Sciatic nerve (tissue), 2 donors: ENCODE data around the gene KRTAP5-6. TPM values are rescaled to one million over a fixed set of nuclear protein-coding genes. Genes with fewer than 3 reads are reported as not detected.

Experiments used
- ATAC-seq: fragments of 200-7000 bp; cut with Tn5 transposase; one replicate; pipeline ENCODE4 v1.9.1; 2020; ENCODE audit warnings: mild to moderate bottlenecking, moderate library complexity
- DNase-seq: peaks from one replicate; pipeline ENCODE4 v3.0.0-alpha.2; 2020; ENCODE audit warnings: low spot score
- intact Hi-C: fragments of 100-400 bp; cut with DNase I; formaldehyde crosslinking; loops from one replicate; pipeline ENCODE4 v1.14.2; 2022
- total RNA-seq: library from RNA; stranded (reverse); fragmentation: NEBNext Ultra II Directional; extraction: Animal tissue kit (Norgen Biotek cat#: 25700); gene quantifications from one replicate; pipeline ENCODE4 v1.2.1, GENCODE V29; 2021
- donor health status: DM: no; HTN: no; CAD: no.
- donor health status: DM: no; HTN: no; CAD: no.

Gene KRTAP5-6
- not detected for total RNA-seq

GRCh38 chr11:1696608-1697570 is at the start of gene KRTAP5-6:
Gene KRTAP5-6 (plus strand): TSS chr11:1697195. CDS start chr11:1697246, 51 bp downstream.
- DNase-seq (no peak), ATAC-seq (no peak)
- intact Hi-C loops, result no loop called here

DNA sequence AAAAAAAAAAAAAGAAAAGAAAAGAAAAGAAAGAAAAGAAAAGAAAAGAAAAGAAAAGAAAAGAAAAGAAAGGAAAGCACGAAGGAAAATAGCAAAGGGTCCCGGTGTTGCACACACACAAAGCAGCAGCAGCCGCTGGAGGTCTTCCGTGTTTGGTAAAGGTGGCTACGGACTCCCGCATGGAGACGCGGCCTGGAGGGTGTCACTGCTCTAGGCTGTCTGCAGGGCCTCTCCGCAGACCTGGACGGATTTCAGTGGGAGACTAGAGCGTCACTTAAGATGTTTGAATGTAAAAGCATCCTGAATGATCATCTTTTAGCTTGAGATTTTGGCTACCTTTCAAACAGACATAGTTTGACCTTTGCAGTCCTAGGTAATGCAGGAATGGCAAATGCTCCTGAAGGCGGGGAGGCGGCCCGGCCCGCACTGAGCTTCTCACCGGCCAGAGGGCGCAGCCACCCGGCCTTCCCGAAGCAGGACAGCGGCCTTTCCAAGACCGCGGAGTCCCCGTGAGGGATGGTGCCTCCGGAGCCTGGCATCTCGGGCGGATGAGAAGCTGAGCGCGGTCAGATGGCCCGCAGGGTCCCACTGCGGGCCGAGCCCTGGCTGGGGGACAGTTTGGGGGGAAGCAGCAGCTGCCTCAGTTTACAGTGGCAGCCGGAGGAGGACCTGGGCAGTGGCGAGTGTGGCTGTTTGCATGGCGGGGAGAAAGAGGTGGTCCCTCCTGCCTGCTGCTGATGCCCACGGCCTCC is 48.9 kb upstream of the KRTAP5-6 start:
- no peak for ATAC-seq
- intact Hi-C loops, result no loop called here
- DNase-seq, result no peak

DNA sequence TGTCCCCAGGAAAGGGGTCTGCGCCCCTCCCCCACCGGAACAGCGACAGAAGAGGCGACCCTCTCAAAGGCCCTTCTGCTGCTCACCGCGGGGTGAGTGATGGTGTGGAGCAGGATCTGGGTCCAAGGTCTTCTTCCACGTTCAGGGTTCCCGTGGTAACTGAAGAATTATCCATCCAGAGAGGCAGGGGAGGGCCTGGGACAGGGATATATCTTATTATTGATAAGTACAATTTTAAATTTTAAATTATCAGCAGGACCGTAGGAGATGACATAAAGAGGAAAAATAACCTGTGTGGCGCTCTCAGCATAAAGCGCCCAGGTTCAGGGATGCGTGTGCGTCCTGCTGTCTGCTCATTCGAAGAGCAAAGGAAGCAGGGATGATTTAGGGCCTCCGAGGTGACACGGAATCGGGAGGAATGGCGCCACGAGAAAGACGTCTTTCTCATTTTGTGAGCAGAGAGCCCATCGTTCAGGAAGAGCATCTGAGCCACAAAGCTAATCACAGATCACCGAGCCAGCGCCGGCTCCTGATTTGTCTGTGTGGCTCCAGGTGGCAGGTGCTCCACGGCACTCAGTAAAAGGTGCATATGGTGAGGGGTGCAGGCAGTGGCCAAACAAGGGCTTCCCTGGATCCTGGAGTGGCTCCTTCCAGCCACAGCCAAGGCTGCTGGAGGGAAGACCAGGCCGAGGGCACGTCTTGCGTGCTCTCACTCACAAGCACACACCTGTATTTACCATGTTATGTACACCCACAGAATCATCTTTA is 48.2 kb upstream of the KRTAP5-6 start:
- DNase-seq (no peak), ATAC-seq (no peak)
- intact Hi-C loops, result no loop called here

DNA sequence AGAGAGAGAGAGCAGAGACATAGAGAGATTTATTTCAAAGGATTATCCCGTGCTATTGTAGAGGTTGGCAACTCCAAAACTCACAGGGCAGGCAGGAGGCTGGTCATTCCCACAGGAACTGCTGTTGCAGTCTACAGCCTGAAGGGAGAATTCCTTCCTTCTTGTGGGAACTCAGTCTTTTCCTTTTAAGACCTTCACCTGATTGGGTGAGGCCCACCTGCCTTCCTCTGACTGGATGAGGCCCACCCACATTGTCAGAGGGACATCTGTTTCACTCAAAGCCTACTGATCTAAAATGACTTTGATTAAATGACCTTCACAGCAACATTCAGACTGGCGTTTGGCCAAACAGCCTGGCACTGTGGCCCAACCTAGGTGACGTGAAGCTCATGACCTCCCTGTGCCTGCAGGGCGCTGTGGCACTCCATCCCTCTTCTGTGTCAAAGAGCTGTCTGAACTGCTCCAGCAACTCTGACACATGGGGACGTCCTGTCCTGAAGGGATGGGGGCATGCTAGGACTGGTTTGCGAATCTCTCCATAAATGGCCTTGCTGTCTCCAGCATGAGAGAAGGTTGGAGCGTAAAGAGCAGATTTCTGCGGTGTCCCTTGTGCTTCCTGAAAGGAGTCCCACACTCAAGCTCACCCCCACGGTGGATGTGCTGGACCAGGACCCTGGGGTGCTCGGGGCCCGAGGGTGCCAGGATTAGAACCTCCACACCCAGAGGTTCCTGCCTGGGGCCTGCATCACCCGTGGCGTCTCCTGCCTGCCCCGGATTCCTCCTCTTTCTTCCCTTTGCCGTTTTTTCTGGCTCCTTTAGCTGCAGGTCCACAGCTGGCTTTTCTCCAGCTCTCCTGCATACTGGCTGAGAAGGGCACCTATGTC is 46.7 kb upstream of the KRTAP5-6 start:
- DNase-seq (peak; percentile 37), ATAC-seq (no peak)
- intact Hi-C loops, result loop anchor here (5.0 kb wide), 2 partner anchors 42 to 182 kb away; partner anchors contain the start of gene SYT8

GRCh38 chr11:1650918-1651262 is 46.1 kb upstream of the KRTAP5-6 start:
- intact Hi-C loops, result loop anchor here (5.0 kb wide), 2 partner anchors 41 to 181 kb away; partner anchors contain the start of gene SYT8
- peak; percentile 21 for DNase-seq
- no peak for ATAC-seq

DNA sequence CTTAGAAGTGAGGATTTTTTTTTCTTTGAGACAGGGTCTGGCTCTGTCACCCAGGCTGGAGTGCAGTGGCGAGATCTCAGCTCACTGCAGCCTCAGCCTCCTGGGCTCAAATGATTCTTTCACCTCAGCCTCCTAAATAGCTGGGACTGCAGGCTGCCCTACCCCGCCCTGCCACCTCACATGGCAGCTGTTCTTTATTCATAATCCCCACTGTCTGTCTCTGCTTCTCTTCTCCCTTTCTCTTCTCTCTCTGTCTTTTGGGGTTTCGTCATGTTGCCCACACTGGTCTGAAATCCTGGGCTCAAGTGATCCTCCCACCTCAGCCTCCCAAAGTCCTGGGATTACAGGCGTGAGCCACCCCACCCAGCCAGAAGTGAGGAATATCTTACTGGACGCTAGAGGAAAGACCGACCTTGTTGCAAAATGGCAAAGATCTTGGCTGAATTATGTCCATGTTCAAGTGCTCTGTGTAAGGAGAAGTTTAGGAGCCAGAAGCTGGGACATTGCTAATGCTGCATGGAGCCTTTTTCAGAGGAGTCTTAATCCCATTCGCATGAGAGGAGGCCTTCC is 45.5 kb upstream of the KRTAP5-6 start:
- DNase-seq, result peak; percentile 5
- no peak for ATAC-seq
- intact Hi-C loops, result loop anchor here (5.0 kb wide), 2 partner anchors 41 to 181 kb away; partner anchors contain the start of gene SYT8

DNA sequence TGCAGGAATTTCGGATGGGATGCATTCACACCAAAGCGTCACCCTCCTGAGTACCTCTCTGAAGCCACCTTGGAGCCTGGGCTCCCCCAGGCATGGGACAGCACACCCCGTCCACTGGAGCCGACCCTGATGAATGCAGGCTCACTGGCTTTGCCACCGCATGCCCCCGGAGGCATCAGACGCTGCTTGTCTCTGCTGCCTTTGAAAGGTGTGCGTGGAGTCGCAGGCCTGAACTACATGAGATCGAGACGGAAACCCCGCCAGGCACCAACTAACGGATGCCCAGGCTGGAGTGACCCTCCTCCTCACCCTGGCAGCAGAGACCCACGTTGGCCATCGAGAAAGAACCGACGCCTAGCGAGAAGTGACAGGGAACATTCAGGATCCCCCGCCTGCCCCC is 45.0 kb upstream of the KRTAP5-6 start:
- ATAC-seq (no peak), DNase-seq (peak; percentile 56)
- intact Hi-C loops, result loop anchor here (5.0 kb wide), 2 partner anchors 40 to 180 kb away; partner anchors contain the start of gene SYT8

DNA sequence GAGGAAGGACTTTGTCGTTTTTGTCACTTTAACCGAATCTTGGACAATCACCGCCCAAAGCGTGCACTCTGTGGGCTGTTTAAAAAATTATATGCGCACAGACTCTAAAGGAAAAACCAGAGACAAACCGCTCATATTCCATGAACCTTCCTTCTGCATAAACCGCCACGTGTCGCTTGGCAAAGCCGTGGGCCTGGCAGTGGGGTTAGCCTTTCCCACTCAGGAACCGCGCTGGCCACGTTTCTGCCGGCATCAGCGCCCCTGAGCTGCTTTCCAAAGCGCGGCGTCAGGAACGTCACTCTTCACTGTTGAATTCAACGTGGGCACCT is 44.6 kb upstream of the KRTAP5-6 start:
- no peak for DNase-seq
- no peak for ATAC-seq
- intact Hi-C loops, result loop anchor here (5.0 kb wide), 2 partner anchors 40 to 180 kb away; partner anchors contain the start of gene SYT8

- peak; percentile 90 for DNase-seq
- ATAC-seq, result peak; percentile 90
- intact Hi-C loops, result loop anchor here (5.0 kb wide), 2 partner anchors 39 to 179 kb away; partner anchors contain the start of gene SYT8
These were observed 44.0 kb upstream of the KRTAP5-6 start for GRCh38 chr11:1652771-1653540.

- intact Hi-C loops, result loop anchor here (5.0 kb wide), 2 partner anchors 39 to 179 kb away; partner anchors contain the start of gene SYT8
- DNase-seq, result no peak
- ATAC-seq, result no peak
These were observed 43.2 kb upstream of the KRTAP5-6 start for GRCh38 chr11:1653541-1654387.

DNA sequence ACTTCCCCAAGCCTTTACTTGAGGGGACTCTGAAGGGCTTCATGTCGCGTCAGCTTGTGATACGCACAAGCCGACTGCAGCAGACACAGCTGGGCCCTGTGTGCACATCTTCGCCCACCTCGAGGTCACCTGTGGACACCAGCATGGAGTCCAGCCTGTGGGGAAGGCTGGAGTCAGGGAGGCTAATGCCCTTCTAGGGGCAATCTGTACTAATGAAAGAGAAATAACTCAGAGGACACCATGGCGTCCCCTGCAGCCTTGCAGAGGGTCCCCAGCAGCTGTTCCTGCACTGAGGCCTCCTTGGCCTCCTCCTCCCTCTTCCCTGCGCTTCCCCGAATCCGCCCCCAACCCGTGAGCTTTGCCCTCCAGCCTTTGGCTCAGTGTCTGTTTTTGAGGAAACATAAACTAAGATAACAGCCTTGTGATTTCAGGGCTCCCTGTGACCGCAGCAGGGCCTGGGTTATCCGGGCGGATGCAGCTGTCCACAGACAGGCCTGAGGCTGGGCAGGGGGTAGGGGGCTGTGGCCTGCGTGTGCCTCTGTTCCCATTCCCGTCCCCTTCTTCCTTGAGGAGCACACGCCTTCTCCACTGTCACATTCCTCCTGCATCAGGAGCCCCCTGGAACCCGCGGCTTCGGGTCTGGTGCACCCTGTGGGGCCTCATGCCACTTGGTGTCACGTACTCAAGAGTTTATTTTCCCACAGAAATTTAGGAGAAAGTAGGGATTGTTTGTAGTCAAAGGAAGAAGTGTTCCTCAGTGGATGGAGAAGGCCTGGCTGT is 42.4 kb upstream of the KRTAP5-6 start:
- ATAC-seq, result no peak
- intact Hi-C loops, result loop anchor here (5.0 kb wide), 2 partner anchors 38 to 178 kb away; partner anchors contain the start of gene SYT8
- peak; percentile 51 for DNase-seq

DNA sequence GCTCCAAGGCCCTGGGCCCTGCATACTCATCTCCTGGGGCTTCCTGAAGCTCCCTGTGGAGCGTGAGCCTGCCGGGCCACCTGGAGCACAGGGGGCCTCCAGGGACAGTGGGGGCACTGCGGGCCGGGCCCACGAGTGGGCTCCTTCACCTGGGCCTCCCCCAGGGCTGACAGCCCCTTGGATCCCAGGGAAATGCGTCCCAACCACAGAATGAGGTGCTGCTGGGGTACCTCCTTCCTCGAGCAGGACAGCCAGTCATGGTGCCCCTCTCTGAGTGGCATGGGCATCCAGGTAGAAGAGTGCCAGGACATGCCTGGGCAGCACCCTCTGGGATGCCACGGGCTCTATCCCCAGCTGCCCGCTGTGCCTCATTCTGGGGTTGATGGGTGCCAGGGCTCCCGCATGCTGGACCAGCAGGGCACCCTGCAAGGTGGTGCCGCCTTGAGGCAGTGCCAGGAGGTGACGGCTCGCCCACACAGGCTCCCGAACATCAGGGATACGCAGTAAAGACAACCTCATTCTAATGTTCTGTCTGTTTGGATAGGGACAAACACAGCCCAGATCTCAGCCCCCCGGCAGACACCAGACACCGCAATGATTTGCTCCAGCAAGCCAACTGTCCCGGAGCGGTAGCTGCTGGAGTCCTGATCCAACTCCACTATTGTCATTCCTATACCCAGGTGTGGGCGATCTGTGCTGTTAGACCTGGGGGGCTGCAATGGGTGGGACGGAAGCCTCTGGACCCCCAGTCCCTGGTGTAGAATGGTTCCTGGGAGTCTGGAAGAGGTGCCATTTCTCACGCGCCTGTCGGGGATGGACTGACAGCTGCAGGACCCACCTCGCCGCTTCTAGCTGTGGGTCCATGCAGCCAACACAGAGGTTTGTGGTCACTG is 41.6 kb upstream of the KRTAP5-6 start:
- ATAC-seq (no peak), DNase-seq (peak; percentile 35)
- intact Hi-C loops, result no loop called here

DNA sequence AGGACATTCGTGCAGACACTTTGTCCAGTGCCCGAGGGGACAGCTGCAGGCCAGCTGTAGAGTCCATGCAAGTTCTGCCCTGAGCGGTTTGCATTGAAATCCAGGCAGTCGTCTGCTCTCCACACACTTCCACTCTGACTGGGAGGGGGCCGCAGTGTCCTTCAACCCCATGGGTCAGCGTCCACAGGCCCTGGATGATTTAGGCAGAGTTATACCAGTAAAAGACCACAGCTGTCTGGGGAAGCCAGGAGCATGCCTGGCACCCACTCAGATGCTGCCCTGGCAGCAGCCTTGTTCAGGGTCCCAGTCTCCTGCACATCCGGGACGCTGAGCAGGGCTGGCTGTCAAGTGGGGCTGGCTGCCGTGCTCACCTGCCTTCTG is 40.9 kb upstream of the KRTAP5-6 start:
- DNase-seq, result peak; percentile 41
- intact Hi-C loops, result no loop called here
- ATAC-seq, result no peak

- DNase-seq (peak; percentile 27), ATAC-seq (no peak)
- intact Hi-C loops, result no loop called here
These were observed 40.3 kb upstream of the KRTAP5-6 start for GRCh38 chr11:1656670-1657069.
